Stomach (tissue), 4 donors: Measurements from ENCODE around the gene CCDC178.

Experiments used
- CTCF ChIP-seq, 7 experiments: fragments of 450-650 bp in 4 of 7; fragments of 200-600 bp in 3 of 7; sonication (generic) in 3 of 7; IDR thresholded peaks; one replicate each; pipeline ENCODE4 v1.5.1; 2016 to 2019; ENCODE audit warnings: antibody characterized with exemption in 7 of 7, control low read depth in 2 of 7, mild to moderate bottlenecking in 1 of 7
- EP300 ChIP-seq: sonication (generic); formaldehyde crosslinking; IDR thresholded peaks from one replicate; pipeline ENCODE4 v1.6.1; 2017; ENCODE audit warnings: antibody characterized with exemption
- POLR2A ChIP-seq, 4 donors: fragments of 450-650 bp; IDR thresholded peaks; one replicate each; pipeline ENCODE4 v1.6.1; 2016; ENCODE audit warnings: antibody characterized with exemption in 4 of 4, control low read depth in 2 of 4, mild to moderate bottlenecking in 1 of 4, moderate library complexity in 1 of 4

DNA sequence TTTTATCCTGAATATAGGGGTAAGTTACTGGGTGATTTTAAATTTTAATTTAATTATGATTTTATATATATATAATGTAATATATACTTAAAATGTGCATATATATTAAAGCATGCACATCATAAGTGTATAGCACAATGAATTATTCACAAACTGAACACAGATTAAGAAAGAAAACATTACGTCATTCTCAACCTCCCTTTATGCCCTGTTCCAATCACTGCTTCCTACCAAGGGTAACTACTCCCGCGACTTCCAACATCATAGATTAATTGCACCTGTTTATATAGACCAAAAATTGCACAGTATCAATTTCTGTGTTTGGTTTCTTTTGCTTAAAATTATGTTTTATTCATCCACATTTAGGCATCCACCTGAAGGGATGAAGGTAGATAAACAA, 366.4 kb downstream of the CCDC178 start:
- TF ChIP-seq CTCF (IDR thresholded peaks at IDR 0.05) (no peak), EP300 (no peak), POLR2A (IDR thresholded peaks at IDR 0.05) (no peak)
